Stimulated activated CD8-positive, alpha-beta memory T cell treated with anti-CD3 and anti-CD28 coated beads, Interleukin-7, amount 100 ng/mL, for 48 hours (primary cell): ENCODE data around the gene MEGF8.

Experiments used
- DNase-seq, 2 donors: peaks; one replicate each; pipeline ENCODE4 v3.0.0-alpha.2; 2020; ENCODE audit warnings: low read depth in 1 of 2; ENCODE audit errors: extremely low read depth in 1 of 2

Gene MEGF8

GRCh38 chr19:42287017-42287826 lies 38.2 kb upstream of the MEGF8 start:
- DNase-seq, result no peak

DNA sequence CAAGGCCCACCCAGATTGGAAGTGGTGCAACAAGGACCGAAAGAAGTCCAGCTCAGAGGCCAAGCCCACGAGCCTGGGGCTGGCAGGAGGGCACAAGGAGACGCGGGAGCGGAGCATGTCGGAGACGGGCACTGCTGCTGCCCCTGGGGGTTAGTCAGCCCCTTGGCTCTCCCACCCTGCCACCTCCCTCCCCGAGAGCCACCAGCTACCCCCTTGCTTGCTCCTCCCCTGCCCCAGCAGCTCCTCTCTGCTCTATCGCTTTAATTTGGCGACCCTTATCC lies 37.7 kb upstream of the MEGF8 start:
- no peak for DNase-seq

GRCh38 chr19:42288387-42288786 lies 37.0 kb upstream of the MEGF8 start:
- no peak for DNase-seq

GRCh38 chr19:42288881-42289555 lies 36.4 kb upstream of the MEGF8 start:
- DNase-seq, result no peak

DNA sequence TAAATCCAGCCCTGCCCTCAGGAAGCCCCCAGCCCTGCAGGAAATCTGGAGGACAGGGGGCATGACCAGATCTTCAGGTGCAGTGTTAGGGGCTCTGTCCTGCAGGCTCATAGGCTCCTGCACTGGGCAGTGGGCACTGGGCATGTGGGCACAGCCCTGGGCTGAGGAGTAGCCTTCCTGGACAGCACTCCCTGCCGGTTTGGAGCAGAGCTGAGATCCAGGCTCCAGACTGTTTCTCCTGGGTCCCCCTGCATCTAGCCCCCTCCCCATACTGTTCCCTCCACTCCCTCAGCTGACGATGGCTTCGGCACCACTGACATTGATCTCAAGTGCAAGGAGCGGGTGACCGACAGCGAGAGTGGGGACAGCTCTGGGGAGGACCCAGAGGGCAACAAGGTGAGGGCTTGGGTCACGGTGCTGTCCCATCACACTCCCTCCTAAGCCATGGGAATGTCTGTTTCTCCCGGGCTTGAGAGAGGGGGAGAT lies 35.8 kb upstream of the MEGF8 start:
- no peak for DNase-seq

GRCh38 chr19:42290136-42290522 lies 35.3 kb upstream of the MEGF8 start:
- no peak for DNase-seq

GRCh38 chr19:42290523-42291434 lies 34.7 kb upstream of the MEGF8 start:
- peak in 1 of 2 donors; percentile 32 for DNase-seq

DNA sequence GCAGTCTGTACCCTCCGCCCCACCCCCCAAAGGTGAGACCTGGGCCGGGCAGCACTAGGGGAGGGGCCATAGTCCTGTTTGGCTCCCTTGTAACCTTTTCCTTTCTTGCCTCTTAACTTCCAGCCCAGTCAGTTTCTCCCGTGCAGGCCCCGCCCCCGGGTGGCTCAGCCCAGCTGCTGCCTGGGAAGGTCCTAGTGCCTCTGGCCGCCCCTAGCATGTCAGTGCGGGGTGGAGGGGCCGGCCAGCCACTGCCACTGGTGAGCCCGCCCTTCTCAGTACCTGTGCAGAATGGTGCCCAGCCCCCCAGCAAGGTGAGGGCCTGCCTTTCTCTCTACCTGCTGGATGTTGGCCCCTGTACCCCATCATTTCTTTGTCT lies 34.0 kb upstream of the MEGF8 start:
- DNase-seq, result no peak

DNA sequence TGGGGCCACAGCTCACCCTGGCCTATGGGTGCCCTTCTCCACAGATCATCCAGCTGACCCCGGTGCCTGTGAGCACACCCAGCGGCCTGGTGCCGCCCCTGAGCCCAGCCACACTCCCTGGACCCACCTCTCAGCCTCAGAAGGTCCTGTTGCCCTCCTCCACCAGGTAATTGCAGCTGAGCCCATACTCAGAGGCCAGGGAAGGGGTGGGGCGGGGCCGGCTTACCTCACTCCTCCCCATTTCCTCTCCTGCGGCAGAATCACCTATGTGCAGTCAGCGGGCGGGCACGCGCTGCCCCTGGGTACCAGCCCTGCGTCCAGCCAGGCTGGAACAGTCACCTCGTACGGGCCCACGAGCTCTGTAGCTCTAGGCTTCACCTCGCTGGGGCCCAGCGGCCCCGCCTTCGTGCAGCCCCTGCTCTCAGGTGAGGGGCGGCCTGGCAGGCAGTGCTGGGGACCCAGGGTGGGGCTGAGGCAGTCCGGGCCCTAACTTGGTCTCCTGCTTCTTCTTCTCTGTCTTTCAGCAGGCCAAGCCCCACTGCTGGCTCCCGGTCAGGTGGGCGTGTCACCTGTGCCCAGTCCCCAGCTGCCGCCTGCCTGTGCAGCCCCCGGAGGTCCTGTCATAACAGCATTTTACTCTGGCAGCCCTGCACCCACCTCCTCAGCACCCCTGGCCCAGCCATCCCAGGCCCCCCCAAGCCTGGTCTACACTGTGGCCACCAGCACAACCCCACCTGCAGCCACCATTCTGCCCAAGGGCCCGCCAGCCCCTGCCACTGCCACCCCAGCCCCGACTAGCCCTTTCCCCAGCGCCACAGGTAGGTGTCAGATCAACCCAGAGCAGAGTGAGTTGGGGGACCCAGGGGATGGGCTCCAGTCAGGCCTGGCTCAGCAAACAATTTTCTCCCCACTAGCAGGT lies 33.1 kb upstream of the MEGF8 start:
- DNase-seq, result no peak

- no peak for DNase-seq
Observed at GRCh38 chr19:42292963-42293362, 32.5 kb upstream of the MEGF8 start.

DNA sequence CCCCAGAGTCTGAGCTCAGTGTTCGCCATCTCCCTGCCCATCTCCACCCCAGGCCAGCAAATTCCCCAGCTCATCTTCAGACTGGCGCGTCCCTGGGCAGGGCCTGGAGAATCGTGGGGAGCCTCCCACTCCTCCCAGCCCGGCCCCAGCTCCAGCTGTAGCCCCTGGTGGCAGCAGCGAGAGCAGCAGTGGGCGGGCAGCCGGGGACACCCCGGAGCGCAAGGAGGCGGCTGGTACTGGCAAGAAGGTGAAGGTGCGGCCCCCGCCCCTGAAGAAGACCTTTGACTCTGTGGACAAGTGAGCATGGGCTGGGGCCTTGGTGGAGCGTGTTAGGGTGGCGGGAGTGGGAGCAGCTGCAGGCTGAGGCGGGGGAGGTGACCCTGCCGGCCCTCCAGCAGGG lies 31.9 kb upstream of the MEGF8 start:
- no peak for DNase-seq

DNA sequence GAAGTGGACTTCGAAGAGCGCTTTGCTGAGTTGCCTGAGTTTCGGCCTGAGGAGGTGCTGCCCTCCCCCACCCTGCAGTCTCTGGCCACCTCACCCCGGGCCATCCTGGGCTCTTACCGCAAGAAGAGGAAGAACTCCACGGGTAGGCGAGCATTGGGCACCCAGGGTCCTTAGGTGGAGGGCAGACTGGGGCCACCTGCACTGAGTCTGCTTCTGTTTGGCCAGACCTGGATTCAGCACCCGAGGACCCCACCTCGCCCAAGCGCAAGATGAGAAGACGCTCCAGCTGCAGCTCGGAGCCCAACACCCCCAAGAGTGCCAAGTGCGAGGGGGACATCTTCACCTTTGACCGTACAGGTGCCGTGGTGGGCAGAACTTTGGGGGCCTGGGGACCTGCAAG lies 31.5 kb upstream of the MEGF8 start:
- no peak for DNase-seq

- no peak for DNase-seq
Observed at GRCh38 chr19:42294471-42295137, 30.8 kb upstream of the MEGF8 start.

DNA sequence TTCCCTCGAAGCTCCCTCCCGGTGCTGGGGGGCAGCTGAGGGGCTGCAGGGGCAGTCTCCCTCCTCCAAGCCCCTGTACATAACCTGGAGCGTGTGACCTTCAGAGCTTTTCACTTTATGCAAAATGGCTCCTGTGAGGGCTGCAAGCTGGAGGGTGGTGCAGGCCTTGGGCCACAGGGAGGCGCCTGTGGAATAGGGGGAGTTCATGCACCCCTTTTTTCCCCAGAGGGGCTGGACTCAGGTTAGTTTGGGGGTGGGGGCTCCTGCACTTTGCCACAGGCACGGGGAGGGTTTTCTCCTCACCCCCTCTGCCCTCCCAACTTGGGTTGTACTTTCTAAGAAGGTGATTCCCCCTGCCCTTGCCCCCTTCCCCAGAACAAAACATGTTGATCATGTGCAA lies 30.1 kb upstream of the MEGF8 start:
- no peak for DNase-seq

GRCh38 chr19:42295831-42296525 lies 29.5 kb upstream of the MEGF8 start:
- DNase-seq, result peak; percentile 76 to 77

GRCh38 chr19:42297039-42297438 lies 28.4 kb upstream of the MEGF8 start:
- no peak for DNase-seq

DNA sequence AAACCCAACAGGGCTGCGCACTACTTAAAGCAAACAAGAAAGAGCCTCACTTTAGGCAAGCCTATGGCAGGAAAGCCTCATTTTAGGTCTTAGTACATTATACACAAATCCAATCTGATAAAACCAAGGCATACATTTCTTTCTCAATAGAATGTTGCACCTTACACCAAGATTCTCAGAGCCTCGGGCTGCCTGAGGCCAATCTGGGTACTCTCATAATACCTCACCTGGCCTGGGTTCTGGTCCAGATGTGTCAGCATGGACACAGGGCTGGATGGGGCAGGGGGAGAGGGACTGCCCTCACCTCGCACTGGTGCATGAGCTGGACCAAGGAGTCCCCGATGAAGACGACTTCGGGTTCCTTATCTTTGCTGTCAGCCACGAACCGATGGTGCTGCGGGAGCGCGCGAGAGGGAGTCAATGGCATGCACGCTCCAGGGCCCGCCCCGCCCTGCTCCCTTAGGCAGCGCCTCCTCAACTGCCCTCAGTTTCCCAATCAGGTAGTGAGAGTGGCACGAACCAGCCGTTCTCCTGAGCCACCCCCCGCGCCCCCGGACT lies 23.7 kb upstream of the MEGF8 start, which contains the start of gene PRR19:
PRR19 (plus strand) TSS at position 487 of the 558 bp plus-strand sequence. CDS start 7,453 bp downstream, outside the sequence.
- DNase-seq, result no peak

- no peak for DNase-seq
Observed at GRCh38 chr19:42303101-42303464, 22.4 kb upstream of the MEGF8 start.

- no peak for DNase-seq
Observed at GRCh38 chr19:42303876-42304275, 21.6 kb upstream of the MEGF8 start.
